ENCODE measurements around the gene CDH4. TPM values are rescaled to one million over a fixed set of nuclear protein-coding genes. Genes with fewer than 3 reads are reported as not detected.

The CDH4 gene
- total and polyA plus RNA-seq, 2 of the 13 experiments (the other 11 are each of a cell fraction or from before 2014, with no cell fraction given) = not detected

DNA sequence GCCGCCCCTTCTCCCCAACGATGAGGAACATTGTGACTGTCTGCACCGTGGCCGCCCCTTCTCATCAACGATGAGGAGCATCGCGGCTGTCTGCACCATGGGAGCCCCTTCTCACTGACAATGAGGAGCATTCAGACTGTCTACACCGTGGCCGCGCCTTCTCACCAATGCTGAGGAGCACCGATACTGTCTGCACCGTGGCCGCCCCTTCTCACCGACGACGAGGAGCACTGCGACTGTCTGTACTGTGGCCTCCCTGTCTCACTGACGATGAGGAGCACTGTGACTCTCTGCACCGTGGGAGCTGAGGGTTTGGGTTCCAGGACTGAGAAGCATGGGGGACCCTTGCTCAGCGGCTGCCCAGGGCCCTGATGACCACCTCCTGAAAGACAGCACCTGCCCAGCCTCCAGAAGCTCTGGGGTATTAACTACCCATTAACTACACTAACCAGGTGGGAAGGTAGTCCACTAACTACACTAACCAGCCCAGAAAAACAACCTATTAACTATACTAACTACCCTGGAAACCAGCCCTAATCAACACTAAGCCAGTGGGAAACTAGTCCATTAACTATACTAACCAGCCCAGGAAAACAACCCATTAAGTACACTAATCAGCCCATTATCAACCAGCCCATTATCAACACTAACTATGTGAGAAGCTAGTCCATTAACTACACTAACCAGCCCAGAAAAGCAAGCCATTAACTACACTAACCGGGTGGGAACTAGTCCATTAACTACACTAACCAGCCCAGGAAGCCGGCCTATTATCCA, 696.7 kb downstream of the CDH4 start:
- Histone ChIP-seq H3K4me3 (replicated peaks in 1 of 3; ENCODE audit: insufficient read depth in 1 of 3, low read depth in 2 of 3, low read length in 3 of 3) (no peak overlapping the region), H4K20me1 (ENCODE audit: insufficient read depth, low read length) (peaks cover 14% of the 10 kb centered on the region; the same call in 1 of the 2 replicates), H3K9ac (ENCODE audit: insufficient read depth, low read depth, low read length) (no peak overlapping the region), H3K9me3 (ENCODE audit: low read length) (no peaks in the 10 kb centered on the region), H2AFZ (ENCODE audit: low read length) (no peak overlapping the region), H3K27me3 (ENCODE audit: control insufficient read depth in 1 of 2, insufficient read depth in 2 of 2, low read length in 2 of 2) (no peaks in the 10 kb centered on the region), H3K27ac (ENCODE audit: extremely low read length, insufficient read depth, low read length) (no peak overlapping the region), H3K36me3 (replicated peaks in 1 of 2; ENCODE audit: control insufficient read depth in 1 of 2, insufficient read depth in 2 of 2, low read length in 2 of 2) (no peaks in the 10 kb centered on the region), H3K79me2 (ENCODE audit: insufficient read depth, low read length) (no peaks in the 10 kb centered on the region), H3K4me1 (ENCODE audit: insufficient read depth, low read length) (peaks cover 14% of the 10 kb centered on the region), H3K4me2 (ENCODE audit: low read depth, low read length) (no peak overlapping the region)
- in situ Hi-C loops (cut with HindIII; ENCODE audit: extremely low pct_ligation_motif_present, low pct_unique_long_range_greater_than_20kb) = no loop called here
- intact Hi-C loops (cut with micrococcal nuclease; ENCODE audit: unreplicated experiment) = no loop called here
- POLR2A ChIA-PET = no interaction called here
- ATAC-seq (no peak), FAIRE-seq (no peak), DNase-seq (ENCODE audit: low spot score) (no peak)
- 70% methylated on average over 22 of the region's 22 CpGs for WGBS (ENCODE audit: low lambda C conversion rate)
- BruUV-seq (replicated peaks) = no TSS peak
- CTCF ChIA-PET (ENCODE audit: low intra/inter-chr PET ratio, low total read pairs) = no interaction called here
- TF ChIP-seq KLF13 (CRISPR knock-in tag; IDR thresholded peaks at IDR 0.05) = no peak
- TF ChIP-seq, protein P1, sequence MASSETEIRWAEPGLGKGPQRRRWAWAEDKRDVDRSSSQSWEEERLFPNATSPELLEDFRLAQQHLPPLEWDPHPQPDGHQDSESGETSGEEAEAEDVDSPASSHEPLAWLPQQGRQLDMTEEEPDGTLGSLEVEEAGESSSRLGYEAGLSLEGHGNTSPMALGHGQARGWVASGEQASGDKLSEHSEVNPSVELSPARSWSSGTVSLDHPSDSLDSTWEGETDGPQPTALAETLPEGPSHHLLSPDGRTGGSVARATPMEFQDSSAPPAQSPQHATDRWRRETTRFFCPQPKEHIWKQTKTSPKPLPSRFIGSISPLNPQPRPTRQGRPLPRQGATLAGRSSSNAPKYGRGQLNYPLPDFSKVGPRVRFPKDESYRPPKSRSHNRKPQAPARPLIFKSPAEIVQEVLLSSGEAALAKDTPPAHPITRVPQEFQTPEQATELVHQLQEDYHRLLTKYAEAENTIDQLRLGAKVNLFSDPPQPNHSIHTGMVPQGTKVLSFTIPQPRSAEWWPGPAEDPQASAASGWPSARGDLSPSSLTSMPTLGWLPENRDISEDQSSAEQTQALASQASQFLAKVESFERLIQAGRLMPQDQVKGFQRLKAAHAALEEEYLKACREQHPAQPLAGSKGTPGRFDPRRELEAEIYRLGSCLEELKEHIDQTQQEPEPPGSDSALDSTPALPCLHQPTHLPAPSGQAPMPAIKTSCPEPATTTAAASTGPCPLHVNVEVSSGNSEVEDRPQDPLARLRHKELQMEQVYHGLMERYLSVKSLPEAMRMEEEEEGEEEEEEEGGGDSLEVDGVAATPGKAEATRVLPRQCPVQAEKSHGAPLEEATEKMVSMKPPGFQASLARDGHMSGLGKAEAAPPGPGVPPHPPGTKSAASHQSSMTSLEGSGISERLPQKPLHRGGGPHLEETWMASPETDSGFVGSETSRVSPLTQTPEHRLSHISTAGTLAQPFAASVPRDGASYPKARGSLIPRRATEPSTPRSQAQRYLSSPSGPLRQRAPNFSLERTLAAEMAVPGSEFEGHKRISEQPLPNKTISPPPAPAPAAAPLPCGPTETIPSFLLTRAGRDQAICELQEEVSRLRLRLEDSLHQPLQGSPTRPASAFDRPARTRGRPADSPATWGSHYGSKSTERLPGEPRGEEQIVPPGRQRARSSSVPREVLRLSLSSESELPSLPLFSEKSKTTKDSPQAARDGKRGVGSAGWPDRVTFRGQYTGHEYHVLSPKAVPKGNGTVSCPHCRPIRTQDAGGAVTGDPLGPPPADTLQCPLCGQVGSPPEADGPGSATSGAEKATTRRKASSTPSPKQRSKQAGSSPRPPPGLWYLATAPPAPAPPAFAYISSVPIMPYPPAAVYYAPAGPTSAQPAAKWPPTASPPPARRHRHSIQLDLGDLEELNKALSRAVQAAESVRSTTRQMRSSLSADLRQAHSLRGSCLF (CRISPR knock-in tag; IDR thresholded peaks at IDR 0.05; ENCODE audit: borderline replicate concordance) = no peak
- no peak for TF ChIP-seq HOXA5 (CRISPR knock-in tag; IDR thresholded peaks at IDR 0.05)
- TF ChIP-seq ZNF10 (CRISPR knock-in tag; IDR thresholded peaks at IDR 0.05; ENCODE audit: borderline replicate concordance, low read depth) = no peak
- no peak for TF ChIP-seq ATF6 (CRISPR knock-in tag; conservative IDR thresholded peaks at IDR 0.05)
- TF ChIP-seq ZNF775 (CRISPR knock-in tag; IDR thresholded peaks at IDR 0.05; ENCODE audit: borderline replicate concordance) = no peak
- TF ChIP-seq SP5 (CRISPR knock-in tag; IDR thresholded peaks at IDR 0.05; ENCODE audit: borderline replicate concordance, low read depth) = no peak
- TF ChIP-seq, protein P2, sequence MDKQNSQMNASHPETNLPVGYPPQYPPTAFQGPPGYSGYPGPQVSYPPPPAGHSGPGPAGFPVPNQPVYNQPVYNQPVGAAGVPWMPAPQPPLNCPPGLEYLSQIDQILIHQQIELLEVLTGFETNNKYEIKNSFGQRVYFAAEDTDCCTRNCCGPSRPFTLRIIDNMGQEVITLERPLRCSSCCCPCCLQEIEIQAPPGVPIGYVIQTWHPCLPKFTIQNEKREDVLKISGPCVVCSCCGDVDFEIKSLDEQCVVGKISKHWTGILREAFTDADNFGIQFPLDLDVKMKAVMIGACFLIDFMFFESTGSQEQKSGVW (CRISPR knock-in tag; IDR thresholded peaks at IDR 0.05; ENCODE audit: borderline replicate concordance) = no peak
- TF ChIP-seq ZNF790 (CRISPR knock-in tag; IDR thresholded peaks at IDR 0.05; ENCODE audit: borderline replicate concordance) = no peak
- TF ChIP-seq PAF1 (CRISPR knock-in tag; IDR thresholded peaks at IDR 0.05) = no peak
- TF ChIP-seq HIC2 (CRISPR knock-in tag; IDR thresholded peaks at IDR 0.05; ENCODE audit: low read depth) = no peak
- no peak for TF ChIP-seq HIVEP1 (CRISPR knock-in tag; IDR thresholded peaks at IDR 0.05)

Data from HepG2 (cell line).